Activated T-cell treated with anti-CD3 and anti-CD28 coated beads, Interleukin-2, amount 50 U/mL, for 1 hour (primary cell): ENCODE measurements around the gene SLC4A3.

Experiments used
- DNase-seq: peaks from one replicate; pipeline ENCODE4 v3.0.0-alpha.2; 2020

Gene SLC4A3, protein sequence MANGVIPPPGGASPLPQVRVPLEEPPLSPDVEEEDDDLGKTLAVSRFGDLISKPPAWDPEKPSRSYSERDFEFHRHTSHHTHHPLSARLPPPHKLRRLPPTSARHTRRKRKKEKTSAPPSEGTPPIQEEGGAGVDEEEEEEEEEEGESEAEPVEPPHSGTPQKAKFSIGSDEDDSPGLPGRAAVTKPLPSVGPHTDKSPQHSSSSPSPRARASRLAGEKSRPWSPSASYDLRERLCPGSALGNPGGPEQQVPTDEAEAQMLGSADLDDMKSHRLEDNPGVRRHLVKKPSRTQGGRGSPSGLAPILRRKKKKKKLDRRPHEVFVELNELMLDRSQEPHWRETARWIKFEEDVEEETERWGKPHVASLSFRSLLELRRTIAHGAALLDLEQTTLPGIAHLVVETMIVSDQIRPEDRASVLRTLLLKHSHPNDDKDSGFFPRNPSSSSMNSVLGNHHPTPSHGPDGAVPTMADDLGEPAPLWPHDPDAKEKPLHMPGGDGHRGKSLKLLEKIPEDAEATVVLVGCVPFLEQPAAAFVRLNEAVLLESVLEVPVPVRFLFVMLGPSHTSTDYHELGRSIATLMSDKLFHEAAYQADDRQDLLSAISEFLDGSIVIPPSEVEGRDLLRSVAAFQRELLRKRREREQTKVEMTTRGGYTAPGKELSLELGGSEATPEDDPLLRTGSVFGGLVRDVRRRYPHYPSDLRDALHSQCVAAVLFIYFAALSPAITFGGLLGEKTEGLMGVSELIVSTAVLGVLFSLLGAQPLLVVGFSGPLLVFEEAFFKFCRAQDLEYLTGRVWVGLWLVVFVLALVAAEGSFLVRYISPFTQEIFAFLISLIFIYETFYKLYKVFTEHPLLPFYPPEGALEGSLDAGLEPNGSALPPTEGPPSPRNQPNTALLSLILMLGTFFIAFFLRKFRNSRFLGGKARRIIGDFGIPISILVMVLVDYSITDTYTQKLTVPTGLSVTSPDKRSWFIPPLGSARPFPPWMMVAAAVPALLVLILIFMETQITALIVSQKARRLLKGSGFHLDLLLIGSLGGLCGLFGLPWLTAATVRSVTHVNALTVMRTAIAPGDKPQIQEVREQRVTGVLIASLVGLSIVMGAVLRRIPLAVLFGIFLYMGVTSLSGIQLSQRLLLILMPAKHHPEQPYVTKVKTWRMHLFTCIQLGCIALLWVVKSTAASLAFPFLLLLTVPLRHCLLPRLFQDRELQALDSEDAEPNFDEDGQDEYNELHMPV

DNA sequence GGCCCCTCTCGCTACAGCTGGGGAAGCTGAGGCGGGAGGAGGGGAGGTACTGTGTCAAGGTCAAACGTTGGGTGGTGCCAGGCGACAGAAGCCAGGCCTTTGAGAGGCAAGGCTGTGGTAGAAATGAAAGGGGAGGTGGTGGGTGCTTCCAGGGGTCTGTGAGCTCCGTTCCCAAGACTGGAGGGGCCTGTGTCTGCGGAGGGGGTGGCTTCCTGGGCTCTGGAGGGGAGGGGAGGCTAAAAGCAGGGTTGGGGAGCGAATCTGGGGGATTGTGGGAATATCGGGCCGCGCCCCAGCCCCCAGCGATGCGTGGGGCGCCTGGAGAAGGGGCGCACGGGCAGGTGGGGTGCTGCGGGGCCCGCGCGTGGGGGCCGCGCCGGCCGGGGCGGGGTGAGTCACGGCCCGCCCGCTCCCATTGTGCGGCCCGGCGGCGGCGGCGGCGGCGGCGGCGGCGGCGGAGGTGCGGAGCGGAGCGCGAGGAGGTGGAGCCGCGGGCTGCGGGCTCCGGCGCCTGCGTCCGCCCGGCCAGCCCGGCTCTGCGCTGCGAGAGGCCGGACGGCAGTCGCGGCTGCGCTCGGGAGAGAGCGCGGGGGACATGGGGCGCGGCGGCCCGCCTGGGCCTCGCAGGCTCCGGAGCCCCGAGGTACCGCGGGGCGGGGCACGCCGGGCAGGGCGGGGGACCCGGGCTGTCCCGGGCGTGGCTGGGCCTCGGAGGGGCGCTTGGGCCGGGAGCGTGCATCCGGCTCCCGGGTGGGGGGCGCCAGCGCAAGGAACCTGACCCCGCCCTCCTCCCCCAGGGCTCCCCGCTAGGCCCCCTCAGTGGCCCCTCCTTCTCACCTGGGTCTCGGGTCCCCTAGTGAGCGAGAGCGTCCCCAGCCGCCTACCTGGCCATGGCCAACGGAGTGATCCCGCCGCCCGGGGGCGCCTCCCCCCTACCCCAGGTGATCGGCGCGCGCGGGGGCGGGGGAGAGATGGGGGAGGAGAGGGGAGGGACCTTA, at the start of gene SLC4A3:
SLC4A3 (plus strand) TSS at position 528 of the 998 bp plus-strand sequence; CDS start at position 891, 363 bp downstream.
- DNase-seq, result peak; percentile 34

DNA sequence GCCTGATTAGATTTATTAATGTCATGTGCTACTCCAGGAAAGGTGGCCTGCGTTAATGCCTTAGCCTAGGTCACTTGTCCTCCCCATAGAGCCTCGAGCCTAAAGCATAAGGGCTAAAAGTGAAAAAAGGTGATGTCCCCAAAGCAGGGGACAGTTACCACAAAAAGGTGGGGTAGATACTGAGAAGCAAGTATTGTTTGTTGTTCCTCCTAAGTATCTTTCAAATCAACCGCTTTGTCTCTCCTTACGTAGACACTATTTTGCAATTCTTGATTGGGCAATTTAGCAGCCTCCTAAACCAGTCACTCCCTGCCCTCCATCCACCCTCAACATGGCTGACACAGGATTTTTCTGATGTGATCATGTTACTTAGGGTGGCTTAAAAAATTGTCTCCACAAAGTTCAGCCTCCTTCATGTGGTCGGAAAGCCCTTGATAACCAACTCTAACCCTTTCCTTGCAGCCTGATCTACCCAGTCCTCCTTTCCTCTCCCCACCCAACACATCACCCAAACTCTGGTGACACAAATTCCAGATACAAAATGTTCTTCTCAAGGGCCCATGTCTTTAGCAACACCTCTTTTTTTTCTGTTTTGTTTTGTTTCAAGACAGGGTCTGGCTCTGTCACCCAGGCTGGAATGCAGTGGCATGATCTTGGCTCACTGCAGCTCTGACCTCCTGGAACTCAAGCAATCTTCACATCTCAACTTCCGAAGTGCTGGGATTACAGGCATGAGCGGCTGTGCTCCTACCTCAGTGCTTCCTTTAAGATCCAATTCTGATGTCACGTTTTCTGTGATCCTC, 48.4 kb upstream of the SLC4A3 start:
- no peak for DNase-seq

DNA sequence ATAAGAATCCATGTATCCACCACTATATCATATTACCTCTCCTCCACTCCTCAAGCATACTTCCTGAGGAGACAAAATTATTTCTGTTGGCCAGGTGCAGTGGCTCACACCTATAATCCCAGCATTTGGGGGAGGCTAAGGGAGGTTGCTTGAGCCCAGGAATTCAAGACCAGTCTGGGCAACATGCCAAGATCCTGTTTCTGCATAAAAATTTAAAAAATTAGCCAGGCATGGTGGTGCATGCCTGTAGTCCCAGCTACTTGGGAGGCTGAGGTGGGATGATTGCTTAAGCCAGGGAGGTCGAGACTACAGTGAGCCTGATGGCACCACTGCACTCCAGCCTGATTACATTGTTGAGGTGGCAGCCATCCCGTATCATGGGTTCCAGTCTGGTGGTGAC, 46.1 kb upstream of the SLC4A3 start:
- DNase-seq, result no peak

DNA sequence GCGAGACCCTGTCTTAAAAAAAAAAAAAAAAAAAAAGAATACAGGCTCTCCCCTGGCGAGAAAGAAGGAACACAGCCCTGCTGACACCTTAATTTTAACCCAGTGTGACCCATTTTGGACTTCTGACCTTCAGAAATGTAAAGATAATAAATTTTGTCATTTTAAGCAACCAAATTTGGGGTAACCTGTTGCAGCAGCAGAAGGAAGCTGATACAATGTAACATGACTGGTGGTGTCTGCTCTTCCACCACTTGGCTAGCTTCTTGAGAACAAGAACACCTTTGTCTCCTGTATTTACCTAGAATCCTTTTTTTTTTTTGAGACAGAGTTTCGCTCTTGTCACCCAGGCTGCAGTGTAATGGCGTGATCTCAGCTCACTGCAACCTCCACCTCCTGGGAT, 36.3 kb upstream of the SLC4A3 start:
- DNase-seq, result no peak

DNA sequence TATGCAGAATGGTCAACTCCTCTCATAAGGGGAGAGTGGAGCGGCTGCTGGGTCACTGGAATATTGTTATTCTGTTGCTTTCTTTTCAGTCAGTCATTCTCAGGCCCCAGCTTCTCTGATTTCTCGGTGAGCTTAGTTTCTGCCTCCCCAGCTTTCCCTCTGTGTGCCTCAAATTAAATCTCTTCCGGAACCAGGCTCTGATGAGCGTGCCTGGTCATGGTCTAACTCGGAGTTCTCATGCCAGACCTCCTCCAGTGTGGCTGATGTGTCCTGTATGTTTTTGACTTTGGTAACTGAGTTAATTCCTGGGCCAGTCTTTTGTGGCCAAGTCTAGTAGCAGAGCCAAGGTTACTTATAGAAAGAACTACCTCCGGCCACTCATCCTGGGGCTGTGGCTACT, 34.7 kb upstream of the SLC4A3 start:
- no peak for DNase-seq

DNA sequence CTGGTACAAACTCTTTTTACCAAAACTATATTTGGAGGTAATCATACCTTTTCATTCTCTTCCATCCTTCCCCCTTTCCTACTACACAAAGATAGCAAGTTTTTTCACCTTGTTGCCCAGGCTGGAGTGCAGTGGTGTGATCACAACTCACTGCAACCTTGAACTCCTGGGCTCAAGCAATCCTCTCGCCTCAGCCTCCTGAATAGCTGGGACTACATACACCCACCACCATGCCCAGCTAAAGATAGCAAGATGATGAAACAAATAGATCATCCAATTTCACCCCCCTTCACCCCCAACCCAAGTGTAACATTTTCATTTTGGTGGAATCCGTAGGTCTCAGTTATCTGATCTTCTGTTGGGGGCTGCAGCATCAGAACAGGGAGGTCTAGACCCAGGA, 34.3 kb upstream of the SLC4A3 start:
- no peak for DNase-seq

DNA sequence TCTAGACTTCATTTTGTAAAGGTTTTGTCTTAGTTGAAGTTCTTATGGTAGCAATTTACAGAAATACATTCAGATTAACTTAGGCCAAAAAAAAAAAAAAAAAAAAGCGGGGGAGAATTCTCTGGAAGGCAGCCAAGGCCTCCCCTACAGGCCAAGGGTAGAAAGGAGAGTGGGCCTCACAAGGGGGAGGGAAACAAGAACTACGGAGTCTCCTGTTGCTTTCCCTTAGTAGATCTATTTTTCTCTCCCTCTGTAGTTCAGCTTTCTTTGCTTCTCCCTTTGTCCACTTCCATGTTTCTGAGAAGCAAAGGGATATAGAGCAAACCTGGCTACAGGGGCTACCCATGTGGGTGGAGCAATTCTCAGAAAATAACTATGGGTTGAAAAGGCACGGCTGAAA, 32.2 kb upstream of the SLC4A3 start:
- no peak for DNase-seq

DNA sequence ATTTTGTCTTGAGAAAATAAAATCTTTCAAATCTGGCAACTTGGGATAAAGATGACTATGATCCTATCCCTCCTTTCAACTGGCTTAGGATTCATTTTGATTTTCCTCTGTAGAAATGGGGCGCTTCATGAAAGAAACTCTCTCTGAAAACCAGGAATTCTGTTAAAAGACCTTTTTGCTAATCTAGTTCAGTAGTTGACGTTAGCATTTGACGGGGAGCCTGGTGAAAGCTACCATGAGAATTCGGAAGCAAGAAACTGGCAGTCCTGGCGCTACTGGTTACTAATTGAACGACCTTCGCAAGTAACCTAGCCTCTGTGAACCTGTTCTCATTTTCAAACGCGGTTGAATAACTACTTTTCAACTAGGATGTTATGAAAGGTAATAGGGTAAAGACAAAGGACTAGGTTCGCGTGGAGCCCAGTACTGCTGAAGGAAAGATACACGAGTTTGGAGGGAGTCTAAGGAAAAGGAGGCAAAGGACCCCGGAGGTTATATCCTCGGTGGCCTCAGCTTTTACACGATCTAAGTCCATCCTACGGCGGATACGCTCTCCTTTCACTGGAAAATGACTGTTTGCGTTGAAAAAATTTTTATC, 30.4 kb upstream of the SLC4A3 start:
- DNase-seq, result no peak

DNA sequence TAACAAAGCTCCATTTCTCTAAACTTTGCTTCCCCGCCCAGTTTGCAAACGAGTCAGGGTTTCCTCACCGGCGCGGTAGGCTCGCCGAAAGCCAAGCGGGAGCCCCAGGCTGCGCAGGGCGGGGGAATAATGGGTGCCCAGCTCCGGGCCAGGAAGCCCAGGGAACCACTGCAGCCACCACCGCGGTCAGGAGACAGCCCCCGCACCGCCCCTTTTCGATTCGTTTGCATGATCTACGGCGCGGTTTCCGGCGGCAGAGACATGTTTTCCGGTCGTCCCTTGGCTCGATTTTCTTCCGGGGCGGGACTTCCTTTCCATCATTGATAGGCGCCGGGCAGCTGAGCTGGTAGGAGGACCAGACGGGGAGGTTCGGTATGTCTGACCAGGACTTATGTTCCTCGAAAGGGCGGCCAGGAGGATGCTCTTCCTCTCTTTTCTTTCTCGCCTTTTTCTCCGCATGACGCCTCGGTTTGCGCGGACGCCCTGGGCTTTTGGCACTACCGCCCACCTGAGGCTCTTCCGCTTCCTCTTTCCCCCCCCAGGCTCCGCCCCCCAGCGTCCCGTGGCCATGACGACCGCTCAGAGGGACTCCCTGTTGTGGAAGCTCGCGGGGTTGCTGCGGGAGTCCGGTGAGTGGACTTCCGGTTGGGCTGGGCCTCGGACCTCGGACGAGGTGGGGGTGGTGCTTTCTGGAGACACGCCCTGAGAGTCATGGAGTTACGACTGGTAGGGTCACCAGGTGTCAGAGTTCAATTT, 29.7 kb upstream of the SLC4A3 start, which contains the start of gene STK11IP:
STK11IP (plus strand) TSS at position 306 of the 756 bp plus-strand sequence; CDS start at position 569, 263 bp downstream.
- DNase-seq, result peak; percentile 84

DNA sequence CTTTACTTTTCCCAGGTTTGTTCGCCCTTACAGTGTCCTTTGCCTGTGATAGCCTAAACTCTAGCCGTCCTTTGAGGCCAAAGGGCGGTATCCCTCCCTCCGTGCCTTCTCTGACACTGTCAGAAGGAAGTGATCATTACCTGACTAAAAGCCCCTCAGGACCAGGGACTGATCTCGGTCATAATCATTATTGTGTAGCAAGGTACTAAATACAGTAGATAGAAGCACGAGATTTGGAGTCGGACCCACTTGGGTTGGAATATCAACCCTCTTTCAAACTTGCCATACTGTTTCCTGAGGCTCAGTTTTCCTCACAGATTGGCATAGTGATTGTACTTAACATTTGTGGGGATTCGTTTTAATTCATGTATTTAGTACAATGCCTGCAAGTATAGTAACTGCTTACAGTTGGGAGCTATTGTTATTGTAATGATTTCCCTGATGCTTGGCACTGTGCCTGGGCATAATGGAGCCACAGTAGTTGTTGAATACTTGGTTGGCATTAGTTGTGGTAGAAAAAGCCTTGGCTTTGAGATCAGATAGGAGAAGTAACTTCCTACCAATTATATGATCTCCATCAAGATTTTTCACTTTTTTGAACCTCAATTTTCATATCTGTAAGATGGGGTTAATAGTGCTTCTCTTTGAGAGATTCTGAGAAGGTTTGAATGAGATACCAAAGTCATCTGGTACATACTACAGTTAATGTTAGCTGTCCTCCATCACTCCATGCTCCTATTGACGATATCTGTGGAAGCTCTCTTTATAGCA, 28.9 kb upstream of the SLC4A3 start:
- DNase-seq, result no peak

DNA sequence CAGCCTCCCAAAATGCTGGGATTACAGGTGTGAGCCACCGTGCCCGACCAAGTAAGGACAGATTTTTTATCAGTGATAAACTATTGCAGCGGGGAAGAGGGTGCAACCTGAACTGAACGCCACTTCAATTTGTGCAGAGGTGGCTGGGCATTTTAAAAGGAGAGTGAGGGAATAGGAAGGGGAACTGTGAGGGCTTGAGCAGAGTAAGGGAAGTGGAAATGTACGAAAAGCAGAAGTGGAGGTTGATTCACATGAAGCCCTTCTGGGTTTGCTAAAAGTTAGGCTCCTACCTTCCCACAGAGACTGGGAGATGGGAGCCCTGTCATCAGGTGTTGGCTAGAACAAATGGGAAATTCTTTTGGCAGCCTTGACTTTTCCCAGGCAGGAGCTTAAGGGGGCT, 23.7 kb upstream of the SLC4A3 start:
- DNase-seq, result no peak

DNA sequence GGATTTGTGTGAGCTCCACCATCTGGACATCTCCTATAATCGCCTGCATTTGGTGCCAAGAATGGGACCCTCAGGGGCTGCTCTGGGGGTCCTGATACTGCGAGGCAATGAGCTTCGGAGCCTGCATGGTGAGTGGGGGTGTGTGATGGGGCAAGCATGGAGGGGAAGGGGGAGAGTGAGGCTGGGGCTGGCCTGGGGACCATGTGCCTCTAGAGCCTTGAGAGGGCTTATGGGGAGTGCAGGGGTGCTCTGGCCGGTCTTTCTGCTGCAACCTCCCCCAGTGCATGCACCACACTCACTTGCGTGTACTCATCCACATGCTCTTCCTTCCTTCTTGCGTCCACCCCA, 21.8 kb upstream of the SLC4A3 start:
- no peak for DNase-seq

DNA sequence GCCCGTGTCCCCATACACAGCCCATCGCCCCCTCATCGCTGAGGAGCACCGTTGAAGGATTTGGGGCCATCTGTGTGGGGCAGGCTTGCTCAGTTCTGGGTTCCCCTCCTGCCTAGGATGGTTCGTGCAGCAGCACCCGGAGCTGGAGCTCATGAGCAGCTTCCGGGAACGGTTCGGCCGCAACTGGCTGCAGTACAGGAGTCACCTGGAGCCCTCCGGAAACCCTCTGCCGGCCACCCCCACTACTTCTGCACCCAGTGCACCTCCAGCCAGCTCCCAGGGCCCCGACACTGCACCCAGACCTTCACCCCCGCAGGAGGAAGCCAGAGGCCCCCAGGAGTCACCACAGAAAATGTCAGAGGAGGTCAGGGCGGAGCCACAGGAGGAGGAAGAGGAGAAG, 19.5 kb upstream of the SLC4A3 start:
- no peak for DNase-seq

DNA sequence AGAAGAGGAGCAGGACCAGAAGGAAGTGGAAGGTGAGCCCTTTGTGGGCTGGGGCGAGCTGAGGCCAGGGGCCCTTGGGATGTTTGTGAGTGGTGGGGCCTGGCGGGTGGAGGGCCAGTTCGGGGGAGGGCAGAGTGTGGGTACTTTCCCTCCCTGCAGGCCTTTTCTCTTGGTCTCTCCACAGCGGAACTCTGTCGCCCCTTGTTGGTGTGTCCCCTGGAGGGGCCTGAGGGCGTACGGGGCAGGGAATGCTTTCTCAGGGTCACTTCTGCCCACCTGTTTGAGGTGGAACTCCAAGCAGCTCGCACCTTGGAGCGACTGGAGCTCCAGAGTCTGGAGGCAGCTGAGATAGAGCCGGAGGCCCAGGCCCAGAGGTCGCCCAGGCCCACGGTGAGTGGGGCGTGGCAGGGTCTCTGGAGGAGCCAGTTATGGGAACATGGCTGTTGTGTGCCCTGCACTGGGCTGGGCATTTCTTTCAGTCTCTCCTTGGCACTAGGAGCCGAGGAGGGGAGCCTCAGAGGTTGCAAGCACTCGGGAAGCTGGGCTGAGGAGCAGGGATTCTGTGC, 18.9 kb upstream of the SLC4A3 start:
- DNase-seq, result no peak

DNA sequence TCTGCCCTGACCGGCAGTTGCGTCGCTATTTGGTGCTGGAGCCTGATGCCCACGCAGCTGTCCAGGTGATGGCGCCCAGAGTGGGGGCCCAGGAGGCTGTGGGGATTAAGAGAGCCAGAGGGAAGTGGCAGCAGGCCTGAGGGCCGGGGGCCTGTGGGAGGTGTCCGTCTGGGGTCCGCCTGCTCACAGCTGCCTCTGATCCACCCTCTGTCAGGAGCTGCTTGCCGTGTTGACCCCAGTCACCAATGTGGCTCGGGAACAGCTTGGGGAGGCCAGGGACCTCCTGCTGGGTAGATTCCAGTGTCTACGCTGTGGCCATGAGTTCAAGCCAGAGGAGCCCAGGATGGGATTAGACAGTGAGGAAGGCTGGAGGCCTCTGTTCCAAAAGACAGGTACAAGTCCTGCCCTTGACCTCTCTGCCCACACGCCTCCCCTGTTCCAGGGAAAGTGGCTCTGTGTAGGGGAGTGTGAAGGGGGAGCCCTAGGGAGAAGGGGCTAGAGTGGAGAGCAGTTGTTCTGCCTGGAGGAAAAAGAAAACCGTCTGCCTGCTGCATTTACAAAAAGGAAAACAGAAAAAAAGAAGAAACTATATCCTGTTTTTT, 18.2 kb upstream of the SLC4A3 start:
- no peak for DNase-seq

DNA sequence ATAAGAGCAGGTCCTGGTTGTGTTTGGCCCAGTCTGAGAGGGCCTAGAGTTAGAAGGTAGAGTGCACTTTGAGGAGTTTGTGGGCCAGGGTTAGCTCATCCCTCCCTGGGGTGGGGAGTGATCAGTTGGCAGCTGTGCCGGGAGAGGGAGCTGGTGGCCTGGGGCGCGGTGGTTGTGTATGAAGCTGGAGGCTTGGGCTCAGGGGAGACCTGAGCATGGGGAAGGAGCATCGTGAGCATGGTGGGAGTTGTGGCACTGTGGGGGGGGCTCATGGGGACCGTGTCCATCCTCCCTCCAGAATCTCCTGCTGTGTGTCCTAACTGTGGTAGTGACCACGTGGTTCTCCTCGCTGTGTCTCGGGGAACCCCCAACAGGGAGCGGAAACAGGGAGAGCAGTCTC, 16.1 kb upstream of the SLC4A3 start:
- no peak for DNase-seq

DNA sequence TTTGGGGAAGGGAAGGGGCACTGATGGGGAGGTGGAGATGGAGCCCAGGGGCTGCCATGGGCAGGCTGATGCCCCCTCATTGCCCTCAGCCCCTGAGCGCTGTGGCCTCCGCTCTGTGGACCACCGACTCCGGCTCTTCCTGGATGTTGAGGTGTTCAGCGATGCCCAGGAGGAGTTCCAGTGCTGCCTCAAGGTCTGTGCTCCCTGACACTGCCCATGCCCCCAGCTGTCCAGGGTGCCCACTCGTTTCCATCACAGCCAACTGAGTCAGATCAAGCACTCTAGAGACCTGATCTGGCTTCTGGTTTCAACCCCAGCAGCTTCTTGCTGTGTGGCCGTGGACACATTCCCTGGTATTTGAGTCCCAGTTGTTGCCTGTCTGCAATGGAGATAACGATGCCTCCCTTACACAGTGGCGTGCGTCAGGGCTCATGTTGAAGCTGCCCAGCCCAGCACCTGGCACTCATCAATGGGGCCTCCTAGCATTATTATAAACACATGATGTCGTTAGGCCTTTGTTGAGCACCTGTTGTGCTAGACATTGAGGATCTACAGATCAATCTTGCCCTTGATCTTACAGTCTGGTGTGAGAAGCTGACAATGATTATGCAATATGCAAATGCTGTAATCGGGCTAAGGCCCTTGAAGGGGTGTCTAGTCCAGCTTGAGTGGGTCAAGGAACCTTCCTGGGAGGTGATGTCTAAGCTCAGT, 15.4 kb upstream of the SLC4A3 start:
- no peak for DNase-seq
